WTC11 (cell line): ENCODE measurements around the gene GPR161.

Experiments used
- CBFB ChIP-seq: sonication (generic); formaldehyde crosslinking; IDR thresholded peaks from 2 replicates; pipeline ENCODE4 v1.8.1; 2022; ENCODE audit warnings: mild to moderate bottlenecking, low read depth, missing genetic modification reagents
- JUN ChIP-seq: sonication (generic); formaldehyde crosslinking; IDR thresholded peaks from 2 replicates; pipeline ENCODE4 v1.8.0; 2023; ENCODE audit warnings: mild to moderate bottlenecking, missing genetic modification reagents
- RELA ChIP-seq: sonication (generic); formaldehyde crosslinking; IDR thresholded peaks from 2 replicates; pipeline ENCODE4 v1.8.1; 2022; ENCODE audit warnings: missing genetic modification reagents, mild to moderate bottlenecking, borderline replicate concordance
- SP1 ChIP-seq: sonication (generic); formaldehyde crosslinking; conservative IDR thresholded peaks from 2 replicates; pipeline ENCODE4 v1.8.1; 2022; ENCODE audit warnings: missing genetic modification reagents
- TEAD4 ChIP-seq: sonication (generic); formaldehyde crosslinking; IDR thresholded peaks from 2 replicates; pipeline ENCODE4 v1.8.0; 2022; ENCODE audit warnings: mild to moderate bottlenecking, missing genetic modification reagents
- ZBTB21 ChIP-seq: sonication (generic); formaldehyde crosslinking; IDR thresholded peaks from 2 replicates; pipeline ENCODE4 v1.8.1; 2023; ENCODE audit warnings: mild to moderate bottlenecking, missing genetic modification reagents, borderline replicate concordance
- TF ChIP-seq, protein P1 (sequence below): fragments of 200-600 bp; IDR thresholded peaks from 2 replicates; pipeline ENCODE4 v1.8.0; 2022; ENCODE audit warnings: antibody characterized with exemption
- TF ChIP-seq, protein P2 (sequence below): sonication (generic); formaldehyde crosslinking; IDR thresholded peaks from 2 replicates; pipeline ENCODE4 v1.8.0; 2022; ENCODE audit warnings: mild to moderate bottlenecking, missing genetic modification reagents
- TF ChIP-seq, protein P3 (sequence below): sonication (generic); formaldehyde crosslinking; IDR thresholded peaks from 2 replicates; pipeline ENCODE4 v1.8.1; 2023; ENCODE audit warnings: mild to moderate bottlenecking, missing genetic modification reagents, moderate library complexity
- TF ChIP-seq, protein P4 (sequence below): sonication (generic); formaldehyde crosslinking; IDR thresholded peaks from 2 replicates; pipeline ENCODE4 v1.8.0; 2022; ENCODE audit warnings: mild to moderate bottlenecking, missing genetic modification reagents

DNA sequence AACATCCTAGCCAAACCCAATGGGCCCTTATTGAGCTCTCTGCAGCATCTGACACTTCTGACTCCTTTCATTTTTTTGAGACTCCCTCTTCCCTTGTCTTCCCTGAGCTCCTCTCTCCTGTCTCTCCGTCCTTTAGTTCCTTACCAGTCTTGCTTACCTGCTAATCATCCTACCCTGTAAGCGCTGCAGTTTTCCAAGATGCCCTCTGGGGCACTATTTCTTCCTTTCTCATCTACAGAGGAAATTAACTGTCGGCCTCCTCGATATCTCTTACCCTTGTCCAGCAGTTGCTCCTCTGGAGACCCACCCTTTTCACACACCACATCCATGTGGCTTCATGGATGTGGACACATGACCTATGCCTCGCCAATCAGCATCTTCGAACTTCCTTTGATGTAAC, 6.8 kb downstream of the GPR161 start:
- TF ChIP-seq, protein P1, sequence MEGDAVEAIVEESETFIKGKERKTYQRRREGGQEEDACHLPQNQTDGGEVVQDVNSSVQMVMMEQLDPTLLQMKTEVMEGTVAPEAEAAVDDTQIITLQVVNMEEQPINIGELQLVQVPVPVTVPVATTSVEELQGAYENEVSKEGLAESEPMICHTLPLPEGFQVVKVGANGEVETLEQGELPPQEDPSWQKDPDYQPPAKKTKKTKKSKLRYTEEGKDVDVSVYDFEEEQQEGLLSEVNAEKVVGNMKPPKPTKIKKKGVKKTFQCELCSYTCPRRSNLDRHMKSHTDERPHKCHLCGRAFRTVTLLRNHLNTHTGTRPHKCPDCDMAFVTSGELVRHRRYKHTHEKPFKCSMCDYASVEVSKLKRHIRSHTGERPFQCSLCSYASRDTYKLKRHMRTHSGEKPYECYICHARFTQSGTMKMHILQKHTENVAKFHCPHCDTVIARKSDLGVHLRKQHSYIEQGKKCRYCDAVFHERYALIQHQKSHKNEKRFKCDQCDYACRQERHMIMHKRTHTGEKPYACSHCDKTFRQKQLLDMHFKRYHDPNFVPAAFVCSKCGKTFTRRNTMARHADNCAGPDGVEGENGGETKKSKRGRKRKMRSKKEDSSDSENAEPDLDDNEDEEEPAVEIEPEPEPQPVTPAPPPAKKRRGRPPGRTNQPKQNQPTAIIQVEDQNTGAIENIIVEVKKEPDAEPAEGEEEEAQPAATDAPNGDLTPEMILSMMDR: no peak
- TF ChIP-seq JUN (CRISPR knock-in tag) (no peak), RELA (CRISPR knock-in tag) (no peak), SP1 (CRISPR knock-in tag) (no peak), TEAD4 (CRISPR knock-in tag) (no peak), ZBTB21 (CRISPR knock-in tag) (no peak), CBFB (no peak)
- TF ChIP-seq, protein P2, sequence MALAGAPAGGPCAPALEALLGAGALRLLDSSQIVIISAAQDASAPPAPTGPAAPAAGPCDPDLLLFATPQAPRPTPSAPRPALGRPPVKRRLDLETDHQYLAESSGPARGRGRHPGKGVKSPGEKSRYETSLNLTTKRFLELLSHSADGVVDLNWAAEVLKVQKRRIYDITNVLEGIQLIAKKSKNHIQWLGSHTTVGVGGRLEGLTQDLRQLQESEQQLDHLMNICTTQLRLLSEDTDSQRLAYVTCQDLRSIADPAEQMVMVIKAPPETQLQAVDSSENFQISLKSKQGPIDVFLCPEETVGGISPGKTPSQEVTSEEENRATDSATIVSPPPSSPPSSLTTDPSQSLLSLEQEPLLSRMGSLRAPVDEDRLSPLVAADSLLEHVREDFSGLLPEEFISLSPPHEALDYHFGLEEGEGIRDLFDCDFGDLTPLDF (CRISPR knock-in tag): no peak
- TF ChIP-seq, protein P3, sequence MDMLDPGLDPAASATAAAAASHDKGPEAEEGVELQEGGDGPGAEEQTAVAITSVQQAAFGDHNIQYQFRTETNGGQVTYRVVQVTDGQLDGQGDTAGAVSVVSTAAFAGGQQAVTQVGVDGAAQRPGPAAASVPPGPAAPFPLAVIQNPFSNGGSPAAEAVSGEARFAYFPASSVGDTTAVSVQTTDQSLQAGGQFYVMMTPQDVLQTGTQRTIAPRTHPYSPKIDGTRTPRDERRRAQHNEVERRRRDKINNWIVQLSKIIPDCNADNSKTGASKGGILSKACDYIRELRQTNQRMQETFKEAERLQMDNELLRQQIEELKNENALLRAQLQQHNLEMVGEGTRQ: no peak
- TF ChIP-seq, protein P4, sequence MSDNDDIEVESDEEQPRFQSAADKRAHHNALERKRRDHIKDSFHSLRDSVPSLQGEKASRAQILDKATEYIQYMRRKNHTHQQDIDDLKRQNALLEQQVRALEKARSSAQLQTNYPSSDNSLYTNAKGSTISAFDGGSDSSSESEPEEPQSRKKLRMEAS (CRISPR knock-in tag): no peak
